WTC11 (cell line): Measurements from ENCODE around the gene SERPINB6. TPM values are rescaled to one million over a fixed set of nuclear protein-coding genes. Genes with fewer than 3 reads are reported as not detected.

Experiments
- ATAC-seq: fragments of 200-7000 bp; cut with Tn5 transposase; 2 replicates; pipeline ENCODE4 v1.10.0; 2021; ENCODE audit warnings: mild to moderate bottlenecking, moderate library complexity
- CTCF ChIA-PET: fragments of 300-600 bp; sonication (Branson Sonifier 250); formaldehyde crosslinking; loops from one replicate; lab custom pipeline; 2021; ENCODE audit warnings: antibody characterized with exemption; lab: Charles Lee
- POLR2A ChIA-PET: fragments of 350-600 bp; sonication (Branson Sonifier 250); formaldehyde crosslinking; loops from one replicate; lab custom pipeline; 2021; ENCODE audit warnings: antibody characterized with exemption; lab: Charles Lee
- DNase-seq: peaks from one replicate; pipeline ENCODE4 v3.0.0; 2021; ENCODE audit warnings: low spot score
- H3K27ac Mint-ChIP-seq: 2 replicates; pipeline ENCODE4 v1.8.0; 2021; ENCODE audit warnings: mixed read lengths
- H3K27me3 Mint-ChIP-seq: 2 replicates; pipeline ENCODE4 v1.8.0; 2021; ENCODE audit warnings: low read depth, mild to moderate bottlenecking, moderate library complexity, mixed read lengths
- H3K36me3 Mint-ChIP-seq: 2 replicates; pipeline ENCODE4 v1.8.0; 2021; ENCODE audit warnings: mixed read lengths
- H3K4me1 Mint-ChIP-seq: 2 replicates; pipeline ENCODE4 v1.8.0; 2022; ENCODE audit warnings: mixed read lengths
- H3K4me3 Mint-ChIP-seq: 2 replicates; pipeline ENCODE4 v1.8.0; 2021; ENCODE audit warnings: mild to moderate bottlenecking, moderate library complexity, mixed read lengths
- H3K9me3 Mint-ChIP-seq: 2 replicates; pipeline ENCODE4 v1.8.0; 2021; ENCODE audit warnings: mixed read lengths
- JAZF1 ChIP-seq: fragments of 250-450 bp; sonication (Bioruptor Pico); IDR thresholded peaks from 2 replicates; pipeline ENCODE4 v1.9.0; 2021; ENCODE audit warnings: moderate library complexity, mild to moderate bottlenecking, inconsistent platforms
- MXD4 ChIP-seq: fragments of 250-450 bp; sonication (Bioruptor Pico); IDR thresholded peaks from 2 replicates; pipeline ENCODE4 v1.8.0; 2021; ENCODE audit warnings: mild to moderate bottlenecking, moderate library complexity, borderline replicate concordance
- OVOL2 ChIP-seq: fragments of 250-450 bp; sonication (Bioruptor Pico); IDR thresholded peaks from 2 replicates; pipeline ENCODE4 v1.9.0; 2021; ENCODE audit warnings: mild to moderate bottlenecking, borderline replicate concordance
- SMAD4 ChIP-seq: sonication (generic); formaldehyde crosslinking; IDR thresholded peaks from 2 replicates; pipeline ENCODE4 v1.8.0; 2022; ENCODE audit warnings: mild to moderate bottlenecking, missing genetic modification reagents
- TEAD4 ChIP-seq: sonication (generic); formaldehyde crosslinking; IDR thresholded peaks from 2 replicates; pipeline ENCODE4 v1.8.0; 2022; ENCODE audit warnings: mild to moderate bottlenecking, missing genetic modification reagents
- ZNF671 ChIP-seq: fragments of 250-450 bp; sonication (Bioruptor Pico); IDR thresholded peaks from 2 replicates; pipeline ENCODE4 v1.8.0; 2021; ENCODE audit warnings: mild to moderate bottlenecking
- total RNA-seq: library from RNA; stranded (reverse); gene quantifications from 3 replicates; pipeline ENCODE4 v1.2.3, GENCODE V29; 2021
- TF ChIP-seq, protein P1 (sequence below): sonication (generic); formaldehyde crosslinking; IDR thresholded peaks from 2 replicates; pipeline ENCODE4 v1.8.1; 2023; ENCODE audit warnings: mild to moderate bottlenecking, missing genetic modification reagents, moderate library complexity
- TF ChIP-seq, protein P2 (sequence below): sonication (generic); formaldehyde crosslinking; IDR thresholded peaks from 2 replicates; pipeline ENCODE4 v1.8.1; 2022; ENCODE audit warnings: low read depth, mild to moderate bottlenecking, moderate library complexity, missing genetic modification reagents, borderline replicate concordance
- TF ChIP-seq, protein P3 (sequence below): sonication (generic); formaldehyde crosslinking; IDR thresholded peaks from 2 replicates; pipeline ENCODE4 v1.8.0; 2023; ENCODE audit warnings: missing genetic modification reagents, mild to moderate bottlenecking, borderline replicate concordance
- TF ChIP-seq, protein P4 (sequence below): sonication (generic); formaldehyde crosslinking; IDR thresholded peaks from 2 replicates; pipeline ENCODE4 v1.8.0; 2022; ENCODE audit warnings: mild to moderate bottlenecking, missing genetic modification reagents
- TF ChIP-seq, protein P5 (sequence below): sonication (generic); formaldehyde crosslinking; IDR thresholded peaks from 2 replicates; pipeline ENCODE4 v1.8.1; 2023; ENCODE audit warnings: mild to moderate bottlenecking, moderate library complexity, missing genetic modification reagents
- TF ChIP-seq, protein P6 (sequence below): sonication (generic); formaldehyde crosslinking; IDR thresholded peaks from 2 replicates; pipeline ENCODE4 v1.8.1; 2023; ENCODE audit warnings: mild to moderate bottlenecking, missing genetic modification reagents, moderate library complexity
- TF ChIP-seq, protein P7 (sequence below): sonication (generic); formaldehyde crosslinking; IDR thresholded peaks from 2 replicates; pipeline ENCODE4 v1.8.1; 2022; ENCODE audit warnings: missing genetic modification reagents, borderline replicate concordance

SERPINB6 gene
- total RNA-seq, 1 experiment from 2014 or later, result 28.0 TPM

DNA sequence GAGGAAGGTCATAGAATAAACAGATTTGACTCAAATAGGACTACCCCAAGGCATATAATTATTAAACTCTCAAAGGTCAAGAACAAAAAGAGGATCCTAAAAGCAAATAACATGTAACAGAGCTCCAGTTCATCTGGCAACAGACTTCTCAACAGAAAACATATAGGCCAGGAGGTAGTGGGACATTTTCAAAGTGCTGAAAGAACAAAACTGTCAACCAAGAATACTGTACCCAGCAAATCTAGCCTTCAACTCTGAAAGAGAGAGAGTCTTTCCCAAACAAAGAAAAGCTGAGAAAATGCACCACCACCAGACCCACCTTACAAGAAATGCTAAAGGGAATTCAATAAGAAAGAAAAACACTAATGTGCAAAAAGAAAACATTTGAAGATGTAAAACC lies 40.2 kb upstream of the SERPINB6 start (continued):
- TF ChIP-seq, protein P1, sequence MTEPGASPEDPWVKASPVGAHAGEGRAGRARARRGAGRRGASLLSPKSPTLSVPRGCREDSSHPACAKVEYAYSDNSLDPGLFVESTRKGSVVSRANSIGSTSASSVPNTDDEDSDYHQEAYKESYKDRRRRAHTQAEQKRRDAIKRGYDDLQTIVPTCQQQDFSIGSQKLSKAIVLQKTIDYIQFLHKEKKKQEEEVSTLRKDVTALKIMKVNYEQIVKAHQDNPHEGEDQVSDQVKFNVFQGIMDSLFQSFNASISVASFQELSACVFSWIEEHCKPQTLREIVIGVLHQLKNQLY (CRISPR knock-in tag), result no peak
- no peak for TF ChIP-seq JAZF1
- TF ChIP-seq, all 79 proteins: peak for 0

DNA sequence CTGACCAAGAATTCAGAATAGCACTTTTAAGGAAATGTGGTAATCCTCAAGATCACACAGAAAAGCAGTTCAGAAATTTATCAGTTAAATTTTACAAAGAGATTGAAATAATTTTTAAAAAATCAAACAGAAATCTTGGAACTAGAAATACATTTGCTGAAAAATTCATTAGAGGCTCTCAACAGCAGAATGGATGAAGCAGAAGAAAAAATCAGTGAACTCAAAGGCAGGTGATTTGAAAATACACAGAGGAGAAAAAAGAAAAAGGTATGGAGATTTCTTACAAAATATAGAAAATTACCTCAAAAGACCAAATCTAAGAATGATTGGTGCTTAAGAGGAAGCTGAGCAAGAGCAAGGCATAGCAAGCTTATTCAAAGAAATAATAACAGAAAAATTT lies 39.8 kb upstream of the SERPINB6 start:
- no peak for ATAC-seq
- Mint-ChIP-seq H3K9me3 (peaks cover 44% of the 10 kb centered on the region), H3K27ac (no peak overlapping the region), H3K36me3 (peaks cover 93% of the 10 kb centered on the region), H3K4me3 (no peak overlapping the region), H3K4me1 (peaks cover 43% of the 10 kb centered on the region), H3K27me3 (no peaks in the 10 kb centered on the region)
- DNase-seq, result no peak
- CTCF ChIA-PET, result no interaction called here
- POLR2A ChIA-PET, result no interaction called here
- TF ChIP-seq, protein P2, sequence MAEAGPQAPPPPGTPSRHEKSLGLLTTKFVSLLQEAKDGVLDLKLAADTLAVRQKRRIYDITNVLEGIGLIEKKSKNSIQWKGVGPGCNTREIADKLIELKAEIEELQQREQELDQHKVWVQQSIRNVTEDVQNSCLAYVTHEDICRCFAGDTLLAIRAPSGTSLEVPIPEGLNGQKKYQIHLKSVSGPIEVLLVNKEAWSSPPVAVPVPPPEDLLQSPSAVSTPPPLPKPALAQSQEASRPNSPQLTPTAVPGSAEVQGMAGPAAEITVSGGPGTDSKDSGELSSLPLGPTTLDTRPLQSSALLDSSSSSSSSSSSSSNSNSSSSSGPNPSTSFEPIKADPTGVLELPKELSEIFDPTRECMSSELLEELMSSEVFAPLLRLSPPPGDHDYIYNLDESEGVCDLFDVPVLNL, result no peak
- TF ChIP-seq ZNF671 (CRISPR knock-in tag), result no peak
- no peak for TF ChIP-seq TEAD4 (CRISPR knock-in tag)
- TF ChIP-seq, protein P3, sequence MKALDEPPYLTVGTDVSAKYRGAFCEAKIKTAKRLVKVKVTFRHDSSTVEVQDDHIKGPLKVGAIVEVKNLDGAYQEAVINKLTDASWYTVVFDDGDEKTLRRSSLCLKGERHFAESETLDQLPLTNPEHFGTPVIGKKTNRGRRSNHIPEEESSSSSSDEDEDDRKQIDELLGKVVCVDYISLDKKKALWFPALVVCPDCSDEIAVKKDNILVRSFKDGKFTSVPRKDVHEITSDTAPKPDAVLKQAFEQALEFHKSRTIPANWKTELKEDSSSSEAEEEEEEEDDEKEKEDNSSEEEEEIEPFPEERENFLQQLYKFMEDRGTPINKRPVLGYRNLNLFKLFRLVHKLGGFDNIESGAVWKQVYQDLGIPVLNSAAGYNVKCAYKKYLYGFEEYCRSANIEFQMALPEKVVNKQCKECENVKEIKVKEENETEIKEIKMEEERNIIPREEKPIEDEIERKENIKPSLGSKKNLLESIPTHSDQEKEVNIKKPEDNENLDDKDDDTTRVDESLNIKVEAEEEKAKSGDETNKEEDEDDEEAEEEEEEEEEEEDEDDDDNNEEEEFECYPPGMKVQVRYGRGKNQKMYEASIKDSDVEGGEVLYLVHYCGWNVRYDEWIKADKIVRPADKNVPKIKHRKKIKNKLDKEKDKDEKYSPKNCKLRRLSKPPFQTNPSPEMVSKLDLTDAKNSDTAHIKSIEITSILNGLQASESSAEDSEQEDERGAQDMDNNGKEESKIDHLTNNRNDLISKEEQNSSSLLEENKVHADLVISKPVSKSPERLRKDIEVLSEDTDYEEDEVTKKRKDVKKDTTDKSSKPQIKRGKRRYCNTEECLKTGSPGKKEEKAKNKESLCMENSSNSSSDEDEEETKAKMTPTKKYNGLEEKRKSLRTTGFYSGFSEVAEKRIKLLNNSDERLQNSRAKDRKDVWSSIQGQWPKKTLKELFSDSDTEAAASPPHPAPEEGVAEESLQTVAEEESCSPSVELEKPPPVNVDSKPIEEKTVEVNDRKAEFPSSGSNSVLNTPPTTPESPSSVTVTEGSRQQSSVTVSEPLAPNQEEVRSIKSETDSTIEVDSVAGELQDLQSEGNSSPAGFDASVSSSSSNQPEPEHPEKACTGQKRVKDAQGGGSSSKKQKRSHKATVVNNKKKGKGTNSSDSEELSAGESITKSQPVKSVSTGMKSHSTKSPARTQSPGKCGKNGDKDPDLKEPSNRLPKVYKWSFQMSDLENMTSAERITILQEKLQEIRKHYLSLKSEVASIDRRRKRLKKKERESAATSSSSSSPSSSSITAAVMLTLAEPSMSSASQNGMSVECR (CRISPR knock-in tag), result no peak
- TF ChIP-seq JAZF1, result no peak
- TF ChIP-seq, protein P4, sequence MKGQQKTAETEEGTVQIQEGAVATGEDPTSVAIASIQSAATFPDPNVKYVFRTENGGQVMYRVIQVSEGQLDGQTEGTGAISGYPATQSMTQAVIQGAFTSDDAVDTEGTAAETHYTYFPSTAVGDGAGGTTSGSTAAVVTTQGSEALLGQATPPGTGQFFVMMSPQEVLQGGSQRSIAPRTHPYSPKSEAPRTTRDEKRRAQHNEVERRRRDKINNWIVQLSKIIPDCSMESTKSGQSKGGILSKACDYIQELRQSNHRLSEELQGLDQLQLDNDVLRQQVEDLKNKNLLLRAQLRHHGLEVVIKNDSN (CRISPR knock-in tag), result no peak
- TF ChIP-seq, protein P5, sequence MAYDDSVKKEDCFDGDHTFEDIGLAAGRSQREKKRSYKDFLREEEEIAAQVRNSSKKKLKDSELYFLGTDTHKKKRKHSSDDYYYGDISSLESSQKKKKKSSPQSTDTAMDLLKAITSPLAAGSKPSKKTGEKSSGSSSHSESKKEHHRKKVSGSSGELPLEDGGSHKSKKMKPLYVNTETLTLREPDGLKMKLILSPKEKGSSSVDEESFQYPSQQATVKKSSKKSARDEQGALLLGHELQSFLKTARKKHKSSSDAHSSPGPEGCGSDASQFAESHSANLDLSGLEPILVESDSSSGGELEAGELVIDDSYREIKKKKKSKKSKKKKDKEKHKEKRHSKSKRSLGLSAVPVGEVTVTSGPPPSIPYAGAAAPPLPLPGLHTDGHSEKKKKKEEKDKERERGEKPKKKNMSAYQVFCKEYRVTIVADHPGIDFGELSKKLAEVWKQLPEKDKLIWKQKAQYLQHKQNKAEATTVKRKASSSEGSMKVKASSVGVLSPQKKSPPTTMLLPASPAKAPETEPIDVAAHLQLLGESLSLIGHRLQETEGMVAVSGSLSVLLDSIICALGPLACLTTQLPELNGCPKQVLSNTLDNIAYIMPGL (CRISPR knock-in tag), result no peak
- TF ChIP-seq OVOL2, result no peak
- TF ChIP-seq, protein P6, sequence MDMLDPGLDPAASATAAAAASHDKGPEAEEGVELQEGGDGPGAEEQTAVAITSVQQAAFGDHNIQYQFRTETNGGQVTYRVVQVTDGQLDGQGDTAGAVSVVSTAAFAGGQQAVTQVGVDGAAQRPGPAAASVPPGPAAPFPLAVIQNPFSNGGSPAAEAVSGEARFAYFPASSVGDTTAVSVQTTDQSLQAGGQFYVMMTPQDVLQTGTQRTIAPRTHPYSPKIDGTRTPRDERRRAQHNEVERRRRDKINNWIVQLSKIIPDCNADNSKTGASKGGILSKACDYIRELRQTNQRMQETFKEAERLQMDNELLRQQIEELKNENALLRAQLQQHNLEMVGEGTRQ, result no peak
- TF ChIP-seq, protein P7, sequence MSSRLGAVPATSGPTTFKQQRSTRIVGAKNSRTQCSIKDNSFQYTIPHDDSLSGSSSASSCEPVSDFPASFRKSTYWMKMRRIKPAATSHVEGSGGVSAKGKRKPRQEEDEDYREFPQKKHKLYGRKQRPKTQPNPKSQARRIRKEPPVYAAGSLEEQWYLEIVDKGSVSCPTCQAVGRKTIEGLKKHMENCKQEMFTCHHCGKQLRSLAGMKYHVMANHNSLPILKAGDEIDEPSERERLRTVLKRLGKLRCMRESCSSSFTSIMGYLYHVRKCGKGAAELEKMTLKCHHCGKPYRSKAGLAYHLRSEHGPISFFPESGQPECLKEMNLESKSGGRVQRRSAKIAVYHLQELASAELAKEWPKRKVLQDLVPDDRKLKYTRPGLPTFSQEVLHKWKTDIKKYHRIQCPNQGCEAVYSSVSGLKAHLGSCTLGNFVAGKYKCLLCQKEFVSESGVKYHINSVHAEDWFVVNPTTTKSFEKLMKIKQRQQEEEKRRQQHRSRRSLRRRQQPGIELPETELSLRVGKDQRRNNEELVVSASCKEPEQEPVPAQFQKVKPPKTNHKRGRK (CRISPR knock-in tag), result no peak
- TF ChIP-seq MXD4 (CRISPR knock-in tag), result no peak
- no peak for TF ChIP-seq SMAD4
